Measurements from ENCODE around the gene PRKAB2.
A peak's percentile ranks its signal among the peaks of the same experiment; 100 is the strongest.
"Not testable (repeated sequence)": the region's sequence is repeated elsewhere in the genome, so short reads cannot be mapped to it uniquely, and the experiment has no call there.

PRKAB2 gene

GRCh38 chr1:147204080-147204479 lies 31.8 kb upstream of the PRKAB2 start:
- H3K9me3 Mint-ChIP-seq, result peaks cover 0 to 1% of the 10 kb centered on the region in 2 donors
- H3K27ac Mint-ChIP-seq, result peak overlapping the region; percentile 11
- DNase-seq, result no peak
- H3K4me3 Mint-ChIP-seq, result peak overlapping the region in 1 of 2 donors; percentile 8
- H3K4me1 Mint-ChIP-seq, result peaks cover 23 to 30% of the 10 kb centered on the region in 2 donors
- no peaks in the 10 kb centered on the region for H3K27me3 Mint-ChIP-seq
- peaks cover 0 to 3% of the 10 kb centered on the region in 2 donors for H3K36me3 Mint-ChIP-seq
- ATAC-seq (replicated peaks), result peak; percentile 68 to 85

- H3K4me1 Mint-ChIP-seq, result peaks cover 25 to 30% of the 10 kb centered on the region in 2 donors
- H3K4me3 Mint-ChIP-seq, result no peak overlapping the region
- H3K36me3 Mint-ChIP-seq, result peaks cover 0 to 6% of the 10 kb centered on the region in 2 donors
- no peak overlapping the region for H3K27ac Mint-ChIP-seq
- DNase-seq, result no peak
- no peaks in the 10 kb centered on the region for H3K27me3 Mint-ChIP-seq
- no peak for ATAC-seq (replicated peaks)
- H3K9me3 Mint-ChIP-seq, result peaks cover 0 to 3% of the 10 kb centered on the region in 2 donors
Observed at GRCh38 chr1:147202576-147202975, 30.3 kb upstream of the PRKAB2 start.

GRCh38 chr1:147201786-147202185 lies 29.5 kb upstream of the PRKAB2 start:
- Mint-ChIP-seq H3K36me3 (peaks cover 0 to 9% of the 10 kb centered on the region in 2 donors), H3K27ac (no peak overlapping the region), H3K27me3 (no peaks in the 10 kb centered on the region), H3K4me1 (peaks cover 25 to 30% of the 10 kb centered on the region in 2 donors), H3K4me3 (no peak overlapping the region), H3K9me3 (peaks cover 0 to 6% of the 10 kb centered on the region in 2 donors)
- DNase-seq, result no peak
- no peak for ATAC-seq (replicated peaks)

GRCh38 chr1:147201276-147201675 lies 29.0 kb upstream of the PRKAB2 start:
- Mint-ChIP-seq H3K36me3 (peaks cover 0 to 9% of the 10 kb centered on the region in 2 donors), H3K4me1 (peaks cover 25 to 30% of the 10 kb centered on the region in 2 donors), H3K27me3 (no peaks in the 10 kb centered on the region), H3K9me3 (peaks cover 0 to 5% of the 10 kb centered on the region in 2 donors), H3K4me3 (no peak overlapping the region), H3K27ac (no peak overlapping the region)
- ATAC-seq (replicated peaks) (no peak), DNase-seq (no peak)

- not testable (repeated sequence) for H3K36me3 Mint-ChIP-seq, H3K27ac Mint-ChIP-seq
Observed at GRCh38 chr1:147197324-147197723, 25.1 kb upstream of the PRKAB2 start.

GRCh38 chr1:147189514-147189913 lies 17.2 kb upstream of the PRKAB2 start:
- Mint-ChIP-seq H3K4me1 (no peaks in the 10 kb centered on the region), H3K9me3 (no peaks in the 10 kb centered on the region)

More at GRCh38 chr1:147197324-147197723, 25.1 kb upstream of the PRKAB2 start:
- not testable (repeated sequence) for ATAC-seq (replicated peaks); H3K27me3 Mint-ChIP-seq; H3K4me3 Mint-ChIP-seq; H3K4me1 Mint-ChIP-seq; DNase-seq; H3K9me3 Mint-ChIP-seq

GRCh38 chr1:147185432-147185831 lies 13.2 kb upstream of the PRKAB2 start:
- no peaks in the 10 kb centered on the region for H3K9me3 Mint-ChIP-seq
- ATAC-seq (replicated peaks) (no peak), DNase-seq (no peak)
- H3K4me1 Mint-ChIP-seq, result no peaks in the 10 kb centered on the region
- no peak overlapping the region for H3K27ac Mint-ChIP-seq
- peaks cover 1 to 6% of the 10 kb centered on the region in 2 donors for H3K36me3 Mint-ChIP-seq
- H3K27me3 Mint-ChIP-seq, result no peaks in the 10 kb centered on the region
- H3K4me3 Mint-ChIP-seq, result no peak overlapping the region

More at GRCh38 chr1:147189514-147189913, 17.2 kb upstream of the PRKAB2 start:
- Mint-ChIP-seq H3K36me3 (peaks cover 1 to 6% of the 10 kb centered on the region in 2 donors), H3K4me3 (no peak overlapping the region), H3K27me3 (no peaks in the 10 kb centered on the region), H3K27ac (peak overlapping the region; percentile 16)
- ATAC-seq (replicated peaks) (no peak), DNase-seq (no peak)

GRCh38 chr1:147177611-147178380 lies 5.5 kb upstream of the PRKAB2 start:
- Mint-ChIP-seq H3K27ac (peak overlapping the region; percentile 71), H3K36me3 (peaks cover 11 to 19% of the 10 kb centered on the region in 2 donors), H3K4me1 (peaks cover 14 to 19% of the 10 kb centered on the region in 2 donors), H3K9me3 (no peaks in the 10 kb centered on the region), H3K27me3 (peaks cover 0 to 4% of the 10 kb centered on the region in 2 donors), H3K4me3 (peak overlapping the region; percentile 41 to 55)
- no peak for DNase-seq
- peak; percentile 45 to 59 for ATAC-seq (replicated peaks)

- peaks cover 24 to 33% of the 10 kb centered on the region in 2 donors for H3K4me1 Mint-ChIP-seq
- ATAC-seq (replicated peaks) (no peak), DNase-seq (no peak)
- H3K27ac Mint-ChIP-seq, result peak overlapping the region; percentile 91
- H3K27me3 Mint-ChIP-seq, result no peaks in the 10 kb centered on the region
- H3K4me3 Mint-ChIP-seq, result peak overlapping the region; percentile 91 to 96
- H3K36me3 Mint-ChIP-seq, result peaks cover 13 to 22% of the 10 kb centered on the region in 2 donors
- H3K9me3 Mint-ChIP-seq, result no peaks in the 10 kb centered on the region
Observed at GRCh38 chr1:147171399-147172167, 687 bp downstream of the PRKAB2 start.

- H3K27me3 Mint-ChIP-seq, result no peaks in the 10 kb centered on the region
- no peak for ATAC-seq (replicated peaks)
- peaks cover 18 to 27% of the 10 kb centered on the region in 2 donors for H3K36me3 Mint-ChIP-seq
- no peak overlapping the region for H3K27ac Mint-ChIP-seq
- no peaks in the 10 kb centered on the region for H3K9me3 Mint-ChIP-seq
- peak overlapping the region; percentile 17 to 91 for H3K4me3 Mint-ChIP-seq
- DNase-seq, result no peak
- H3K4me1 Mint-ChIP-seq, result peaks cover 24 to 33% of the 10 kb centered on the region in 2 donors
Observed at GRCh38 chr1:147169840-147170674, 2.2 kb downstream of the PRKAB2 start.

GRCh38 chr1:147169171-147169570 lies 3.1 kb downstream of the PRKAB2 start:
- no peak for ATAC-seq (replicated peaks)
- Mint-ChIP-seq H3K9me3 (no peaks in the 10 kb centered on the region), H3K27ac (no peak overlapping the region), H3K4me3 (no peak overlapping the region), H3K27me3 (no peaks in the 10 kb centered on the region), H3K4me1 (peaks cover 22 to 31% of the 10 kb centered on the region in 2 donors), H3K36me3 (peaks cover 17 to 29% of the 10 kb centered on the region in 2 donors)
- DNase-seq, result no peak

- H3K9me3 Mint-ChIP-seq, result no peaks in the 10 kb centered on the region
- no peak for ATAC-seq (replicated peaks)
- H3K4me3 Mint-ChIP-seq, result no peak overlapping the region
- no peak overlapping the region for H3K27ac Mint-ChIP-seq
- no peaks in the 10 kb centered on the region for H3K27me3 Mint-ChIP-seq
- H3K4me1 Mint-ChIP-seq, result peaks cover 19 to 27% of the 10 kb centered on the region in 2 donors
- peaks cover 15 to 28% of the 10 kb centered on the region in 2 donors for H3K36me3 Mint-ChIP-seq
- DNase-seq, result no peak
Observed at GRCh38 chr1:147168626-147169058, 3.6 kb downstream of the PRKAB2 start.

- Mint-ChIP-seq H3K27ac (no peak overlapping the region), H3K4me3 (no peak overlapping the region), H3K36me3 (peaks cover 13 to 25% of the 10 kb centered on the region in 2 donors), H3K9me3 (no peaks in the 10 kb centered on the region), H3K27me3 (no peaks in the 10 kb centered on the region), H3K4me1 (peaks cover 14 to 20% of the 10 kb centered on the region in 2 donors)
- DNase-seq, result no peak
- no peak for ATAC-seq (replicated peaks)
Observed at GRCh38 chr1:147167365-147167764, 4.9 kb downstream of the PRKAB2 start.

- no peaks in the 10 kb centered on the region for H3K27me3 Mint-ChIP-seq
- no peak for ATAC-seq (replicated peaks)
- no peaks in the 10 kb centered on the region for H3K4me1 Mint-ChIP-seq
- DNase-seq, result no peak
- peaks cover 33 to 55% of the 10 kb centered on the region in 2 donors for H3K36me3 Mint-ChIP-seq
- no peaks in the 10 kb centered on the region for H3K9me3 Mint-ChIP-seq
- H3K27ac Mint-ChIP-seq, result no peak overlapping the region
- no peak overlapping the region for H3K4me3 Mint-ChIP-seq
Observed at GRCh38 chr1:147163019-147163418, 9.3 kb downstream of the PRKAB2 start.
